Right lung (tissue), 5 donors: Measurements from ENCODE around the gene PLP2. TPM values are rescaled to one million over a fixed set of nuclear protein-coding genes. Genes with fewer than 3 reads are reported as not detected.
A peak's percentile ranks its signal among the peaks of the same experiment; 100 is the strongest.

Experiments
- DNase-seq, 2 donors: peaks; one replicate each; pipeline ENCODE4 v3.0.0-alpha.2; 2013
- polyA plus RNA-seq, 5 donors: library from polyadenylated mRNA; unstranded; fragments of 120-200 nt; gene quantifications; one replicate each; pipeline versions ENCODE4 v1.2.1 to v1.2.3, GENCODE V29; 2013; ENCODE audit warnings: inconsistent platforms in 1 of 5, low replicate concordance in 1 of 5; ENCODE audit not compliant: insufficient read length in 5 of 5, insufficient read depth in 1 of 5

The PLP2 gene
- polyA plus RNA-seq, 5 donors, result 41.4 to 63.7 (median 55.9) TPM

GRCh38 chrX:49184294-49185281 lies 12.9 kb downstream of the PLP2 start:
- DNase-seq, result peak; percentile 73 to 75

DNA sequence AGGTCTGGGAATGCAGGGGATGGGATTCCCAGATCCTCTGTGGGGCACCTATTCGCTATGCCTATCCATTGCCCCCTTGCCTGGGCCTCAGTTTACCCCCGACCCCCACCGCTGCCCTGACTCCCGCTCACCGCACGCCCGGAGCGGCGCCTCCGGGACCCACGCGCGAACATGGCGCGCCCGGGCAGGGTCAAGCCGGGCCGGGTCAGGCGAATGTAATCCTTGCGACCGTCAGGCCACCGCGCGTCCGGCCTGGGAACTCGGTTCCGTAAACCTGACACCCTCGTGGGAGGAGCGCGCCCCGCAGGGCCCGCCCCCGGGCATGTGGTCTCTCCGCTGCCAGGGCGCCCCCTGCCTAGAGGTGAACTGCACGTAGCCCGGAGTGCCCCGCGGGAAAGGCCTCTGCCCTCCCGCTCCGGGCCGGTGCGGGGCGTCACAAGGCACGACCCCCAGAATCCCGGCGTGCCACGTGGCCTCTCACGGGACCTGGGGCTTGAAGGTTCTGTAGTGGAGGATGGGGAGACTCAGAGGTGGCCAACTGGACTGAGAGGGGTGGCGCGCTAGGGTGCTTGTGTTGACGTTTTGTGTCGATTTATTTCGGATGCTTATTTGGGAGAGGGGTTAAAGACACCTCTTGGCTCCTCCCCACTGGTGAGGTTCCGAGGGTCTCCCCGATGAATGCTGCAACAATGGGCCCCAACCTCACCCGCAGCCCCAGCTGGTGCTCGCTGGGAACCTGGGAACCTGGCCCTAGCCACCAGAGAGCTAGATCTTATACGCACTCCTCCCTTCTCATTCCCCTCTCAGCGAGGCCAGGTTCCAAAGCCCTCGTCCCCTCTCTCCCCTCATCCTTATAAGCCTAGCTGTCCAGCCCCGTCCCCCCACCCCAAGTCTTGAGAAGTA lies 14.7 kb downstream of the PLP2 start, which contains the start of gene PRICKLE3:
PRICKLE3 (minus strand) TSS at position 249 of the 903 bp plus-strand sequence; CDS start at position 173, 76 bp downstream.
- peak; percentile 45 to 51 for DNase-seq

- no peak for DNase-seq
Measured at GRCh38 chrX:49187028-49187394, 15.3 kb downstream of the PLP2 start.

- DNase-seq, result no peak
Measured at GRCh38 chrX:49187526-49187925, 15.8 kb downstream of the PLP2 start.

DNA sequence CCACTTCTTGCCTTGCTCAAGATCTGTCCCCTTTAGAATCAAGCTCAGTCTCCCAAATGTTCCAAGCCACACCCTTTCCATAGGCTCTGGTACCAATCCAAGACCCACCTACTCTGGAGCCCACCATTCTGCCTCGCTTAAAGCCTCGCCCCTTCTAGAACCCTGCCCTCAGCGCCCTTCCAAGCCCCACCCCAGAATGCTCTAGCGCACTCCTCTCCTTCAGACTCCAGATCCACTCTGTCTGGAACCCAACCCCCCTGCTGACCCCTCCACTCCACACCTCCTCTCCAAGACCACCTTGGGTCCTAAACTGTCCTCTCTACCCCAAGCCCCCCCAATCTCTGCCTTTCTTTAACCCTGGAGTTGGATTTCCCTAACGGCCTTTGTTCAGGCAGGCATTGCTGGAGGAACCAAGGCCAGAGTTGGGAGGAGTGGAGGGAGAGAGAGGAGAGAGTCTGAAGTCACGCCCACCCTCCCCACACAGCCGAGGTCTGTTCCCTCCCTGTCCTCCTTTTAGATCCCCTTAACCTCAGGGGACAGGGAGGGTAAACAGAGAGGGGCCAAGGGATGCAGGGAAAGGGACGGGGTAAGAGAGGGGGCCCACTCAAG lies 16.9 kb downstream of the PLP2 start:
- no peak for DNase-seq

GRCh38 chrX:49189606-49190005 lies 17.9 kb downstream of the PLP2 start:
- DNase-seq, result no peak

- DNase-seq, result peak; percentile 93 to 95
Measured at GRCh38 chrX:49190821-49191573, 19.3 kb downstream of the PLP2 start.

- no peak for DNase-seq
Measured at GRCh38 chrX:49191574-49192011, 19.9 kb downstream of the PLP2 start.

DNA sequence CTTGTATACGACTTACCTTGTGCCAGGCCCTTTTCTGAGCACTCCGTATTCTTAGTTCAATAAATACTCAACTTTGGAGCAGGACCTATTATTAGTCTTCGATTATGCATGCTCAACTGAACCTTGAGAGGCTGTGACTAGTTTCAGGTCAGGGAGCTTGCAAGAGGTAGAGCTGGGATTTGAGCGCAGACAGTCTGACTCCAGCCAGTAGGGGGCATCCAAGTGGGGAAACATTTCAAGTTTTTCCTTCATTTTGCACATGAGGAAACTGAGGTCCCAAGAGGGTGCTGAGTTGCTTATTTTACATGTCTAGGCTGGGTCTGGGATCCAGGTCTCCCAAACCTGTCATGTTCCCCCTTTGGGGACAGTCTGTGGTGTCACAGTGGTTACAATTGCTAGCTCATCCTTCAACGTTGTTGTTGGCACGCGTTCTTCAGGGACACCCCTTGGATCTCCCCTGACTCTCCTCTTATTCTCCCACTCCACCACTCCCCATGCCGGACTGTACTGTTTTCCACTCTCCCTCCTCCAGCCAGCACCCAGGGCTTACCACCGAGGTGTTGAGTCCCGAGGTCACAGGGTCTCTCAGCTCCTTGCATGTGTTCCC lies 21.1 kb downstream of the PLP2 start:
- no peak for DNase-seq

GRCh38 chrX:49193542-49193964 lies 21.9 kb downstream of the PLP2 start:
- DNase-seq, result no peak

DNA sequence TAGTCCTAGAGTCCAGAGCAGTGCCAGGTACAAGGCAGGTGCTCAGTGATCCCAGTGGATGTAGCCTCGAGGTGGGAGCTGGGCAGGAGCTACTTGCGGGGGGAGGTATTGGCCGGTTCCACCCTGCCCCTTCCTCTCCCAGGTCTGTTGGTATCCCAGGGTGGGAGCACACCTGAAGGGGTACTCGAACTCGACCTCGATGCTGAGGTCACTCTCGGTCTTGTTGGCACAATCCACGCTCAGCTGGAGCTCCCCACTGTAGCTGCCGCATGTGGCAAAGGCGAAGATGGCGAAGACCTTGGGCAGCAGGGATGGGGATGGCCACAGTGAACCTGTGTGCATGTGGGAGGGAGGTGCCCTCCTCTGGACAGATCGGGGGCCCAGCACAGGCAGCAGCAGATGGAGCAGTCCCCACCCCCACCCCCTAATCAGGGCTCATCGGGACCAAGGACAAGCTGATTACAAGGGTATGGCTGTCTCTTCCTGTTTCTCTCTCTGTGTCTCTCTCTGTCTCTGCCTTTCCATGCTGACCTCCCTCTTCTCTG lies 25.9 kb downstream of the PLP2 start:
- no peak for DNase-seq

DNA sequence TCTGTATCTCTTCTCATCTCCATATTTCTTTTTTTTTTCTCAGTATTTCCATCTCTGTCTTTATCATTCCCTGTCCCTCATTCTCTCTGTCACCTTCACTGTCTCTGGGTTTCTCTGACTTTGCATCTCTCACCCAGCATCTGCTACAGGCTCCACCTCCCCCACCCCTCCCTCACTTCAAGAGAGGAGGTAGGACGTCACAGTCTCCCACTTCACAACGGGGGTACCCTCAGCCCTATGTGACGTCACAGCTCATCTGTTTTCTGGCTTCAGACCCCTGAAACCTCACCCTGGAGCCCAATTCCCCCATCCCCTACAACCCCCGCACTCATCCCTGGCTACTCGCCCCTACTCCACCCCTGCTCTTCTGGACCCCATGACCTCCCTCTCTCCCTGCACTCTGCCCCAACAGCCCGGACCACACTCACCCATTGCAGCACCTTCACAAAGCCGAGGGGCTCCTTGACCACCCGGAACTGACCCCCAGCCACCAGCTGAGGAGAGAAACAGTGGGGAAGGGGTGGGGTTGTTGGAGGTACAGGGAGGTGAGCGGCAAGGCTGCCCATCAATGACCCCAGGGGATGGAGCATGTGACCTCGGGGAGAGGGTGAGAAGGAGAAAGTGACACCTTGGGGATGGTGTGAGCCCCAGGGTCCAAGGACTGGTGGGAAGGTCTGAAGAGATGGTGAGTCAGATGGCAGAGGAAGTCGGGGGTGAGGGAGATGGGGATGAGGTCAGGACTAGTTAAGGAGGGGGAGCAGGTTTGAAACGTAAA lies 27.0 kb downstream of the PLP2 start:
- no peak for DNase-seq

- DNase-seq, result no peak
Measured at GRCh38 chrX:49199315-49199595, 27.6 kb downstream of the PLP2 start.

DNA sequence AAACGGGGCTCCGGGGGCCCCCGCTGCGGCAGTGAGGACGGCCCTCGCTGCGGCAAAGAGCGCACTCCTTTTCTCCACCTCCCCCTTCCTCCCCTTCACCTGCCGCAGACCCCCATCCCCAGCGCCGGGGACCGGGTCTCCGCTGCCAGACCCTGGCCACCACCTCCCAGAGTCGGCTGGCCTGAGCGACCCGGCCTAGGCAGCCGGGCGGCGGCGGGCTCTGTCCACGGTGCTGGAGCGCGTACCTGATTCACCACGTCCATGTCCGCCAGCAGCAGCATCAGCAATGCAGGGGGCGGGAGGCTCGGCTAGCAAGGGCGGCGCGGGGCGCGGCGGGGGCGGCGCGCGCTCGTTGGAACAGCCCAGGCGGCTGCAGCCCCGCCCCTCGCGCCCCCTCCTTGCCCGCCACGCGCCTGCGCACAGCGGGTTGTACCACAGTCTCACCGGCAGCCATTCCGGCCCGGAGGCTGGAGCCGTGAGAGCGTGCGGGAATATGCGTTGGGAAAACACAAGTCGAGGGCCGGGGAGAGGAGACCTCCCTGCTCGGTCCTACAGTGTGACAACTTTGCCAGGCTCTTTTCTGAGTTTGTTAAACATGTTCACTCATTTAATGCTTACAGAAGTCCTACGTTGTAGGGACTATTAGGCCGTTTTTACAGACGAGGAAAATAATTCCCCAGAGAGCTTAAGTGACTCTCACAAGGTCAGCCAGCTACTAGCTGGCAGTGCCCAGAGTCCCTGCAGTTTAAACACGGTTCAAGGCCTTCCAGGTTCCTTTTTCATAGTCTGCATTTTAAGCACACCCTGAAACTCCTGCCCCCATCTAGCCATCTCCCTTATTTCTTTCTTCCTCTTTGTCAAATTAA lies 28.4 kb downstream of the PLP2 start, which contains the start of gene SYP:
SYP (minus strand) TSS at position 288 of the 866 bp plus-strand sequence; CDS start at position 281, 7 bp downstream.
- peak; percentile 74 to 81 for DNase-seq

GRCh38 chrX:49202022-49202421 lies 30.3 kb downstream of the PLP2 start:
- no peak for DNase-seq

DNA sequence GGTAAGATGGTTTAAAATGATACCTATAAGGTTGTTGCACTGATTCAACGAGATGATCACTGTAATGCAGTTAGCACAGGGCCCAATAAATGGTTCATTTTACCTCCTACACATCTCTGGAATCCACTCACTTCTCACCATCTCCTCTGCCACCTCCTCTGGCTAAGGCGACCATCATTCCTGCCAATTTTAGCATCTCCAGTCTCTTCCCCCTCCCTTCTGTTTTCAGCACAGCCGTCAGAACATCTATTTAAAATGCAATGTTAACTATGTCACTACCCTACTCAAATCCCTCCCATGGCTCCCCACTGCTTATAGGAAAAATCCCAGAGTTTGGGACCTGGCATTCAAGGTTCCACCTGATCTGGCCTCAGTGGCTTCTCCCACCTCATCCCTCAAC lies 31.8 kb downstream of the PLP2 start:
- DNase-seq, result no peak

DNA sequence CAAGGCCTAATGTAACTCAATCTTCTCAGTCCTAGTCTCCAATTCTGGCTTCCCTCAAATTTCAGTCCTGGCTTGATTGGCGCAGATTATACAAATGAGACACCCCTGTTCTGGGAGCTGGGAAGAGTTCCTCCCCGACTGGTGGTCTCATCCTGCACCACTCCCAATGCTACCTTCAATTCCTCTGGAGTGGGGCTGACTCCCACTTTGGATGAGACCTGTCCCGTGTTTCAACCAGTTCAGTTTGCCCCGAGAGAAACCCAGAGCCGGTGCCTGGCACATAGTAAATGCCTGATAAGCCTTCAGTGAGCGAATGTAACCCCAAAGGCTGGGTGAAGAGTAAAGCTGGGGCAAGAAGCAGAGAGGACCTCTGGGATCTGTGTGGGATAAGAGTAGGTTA lies 32.3 kb downstream of the PLP2 start:
- DNase-seq, result no peak

GRCh38 chrX:49204709-49205108 lies 33.0 kb downstream of the PLP2 start:
- DNase-seq, result no peak

DNA sequence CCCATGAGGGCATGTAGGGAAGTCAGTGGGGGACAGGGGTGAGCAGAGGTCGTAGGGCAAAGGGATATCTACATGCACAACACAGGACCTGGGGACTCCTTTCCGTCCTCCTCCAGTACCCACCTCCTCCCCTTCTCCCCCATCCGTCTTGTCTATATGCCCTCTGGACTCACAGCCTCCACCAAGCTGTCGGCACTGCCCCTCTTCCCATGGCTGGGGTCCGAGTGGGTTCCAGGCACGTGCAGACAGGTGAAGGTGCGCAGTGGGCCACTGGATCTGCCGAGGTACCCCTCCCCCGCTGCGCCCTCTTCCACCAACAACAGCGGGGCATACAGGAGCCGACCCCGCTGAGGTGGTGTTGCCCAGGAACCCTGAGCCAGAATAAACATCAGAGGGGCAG lies 33.7 kb downstream of the PLP2 start:
- DNase-seq, result no peak
